NOMO-1 treated with DMSO at 0.1 percent for 48 hours (cell line): ENCODE data around the gene RNASE13.

Experiments used
- DNase-seq: peaks from one replicate; lab custom pipeline; 2025; ENCODE audit not compliant: unreplicated experiment; lab: John Stamatoyannopoulos, UW

Gene RNASE13

GRCh38 chr14:21034707-21035106, at the start of gene RNASE13:
Gene RNASE13 (minus strand): TSS chr14:21034807. CDS start chr14:21034288, 519 bp downstream.
- DNase-seq: no peak

GRCh38 chr14:21084396-21084795, 49.8 kb upstream of the RNASE13 start:
- DNase-seq: no peak

GRCh38 chr14:21083565-21084325, 49.1 kb upstream of the RNASE13 start:
- DNase-seq: no peak

- no peak for DNase-seq
These were observed 47.0 kb upstream of the RNASE13 start for GRCh38 chr14:21081521-21082142.

GRCh38 chr14:21078726-21079125, 44.1 kb upstream of the RNASE13 start:
- DNase-seq: no peak

GRCh38 chr14:21078287-21078686, 43.7 kb upstream of the RNASE13 start:
- DNase-seq: no peak

- DNase-seq: no peak
These were observed 43.1 kb upstream of the RNASE13 start for GRCh38 chr14:21077672-21078071.

- no peak for DNase-seq
These were observed 41.3 kb upstream of the RNASE13 start for GRCh38 chr14:21075719-21076437.

GRCh38 chr14:21074398-21075272, 40.0 kb upstream of the RNASE13 start:
- no peak for DNase-seq

GRCh38 chr14:21073921-21074320, 39.3 kb upstream of the RNASE13 start:
- DNase-seq: no peak

- DNase-seq: no peak
These were observed 38.3 kb upstream of the RNASE13 start for GRCh38 chr14:21072781-21073339.

- peak; percentile 64 for DNase-seq
These were observed 37.4 kb upstream of the RNASE13 start for GRCh38 chr14:21072031-21072473.

- DNase-seq: peak; percentile 95
These were observed 36.8 kb upstream of the RNASE13 start for GRCh38 chr14:21071225-21072030.

- DNase-seq: peak; percentile 68
These were observed 36.1 kb upstream of the RNASE13 start for GRCh38 chr14:21070610-21071224.

- peak; percentile 38 for DNase-seq
These were observed 35.5 kb upstream of the RNASE13 start, which contains the start of gene ARHGEF40 for GRCh38 chr14:21070083-21070609. Gene ARHGEF40 (plus strand): TSS chr14:21070304. CDS start chr14:21070397, 93 bp downstream.

- no peak for DNase-seq
These were observed 34.9 kb upstream of the RNASE13 start for GRCh38 chr14:21069388-21070082.

- DNase-seq: peak; percentile 74
These were observed 34.1 kb upstream of the RNASE13 start for GRCh38 chr14:21068521-21069387.
